ENCODE data around the gene RPS19BP1.
"Not testable (repeated sequence)": the region's sequence is repeated elsewhere in the genome, so short reads cannot be mapped to it uniquely, and the experiment has no call there.

Gene RPS19BP1

DNA sequence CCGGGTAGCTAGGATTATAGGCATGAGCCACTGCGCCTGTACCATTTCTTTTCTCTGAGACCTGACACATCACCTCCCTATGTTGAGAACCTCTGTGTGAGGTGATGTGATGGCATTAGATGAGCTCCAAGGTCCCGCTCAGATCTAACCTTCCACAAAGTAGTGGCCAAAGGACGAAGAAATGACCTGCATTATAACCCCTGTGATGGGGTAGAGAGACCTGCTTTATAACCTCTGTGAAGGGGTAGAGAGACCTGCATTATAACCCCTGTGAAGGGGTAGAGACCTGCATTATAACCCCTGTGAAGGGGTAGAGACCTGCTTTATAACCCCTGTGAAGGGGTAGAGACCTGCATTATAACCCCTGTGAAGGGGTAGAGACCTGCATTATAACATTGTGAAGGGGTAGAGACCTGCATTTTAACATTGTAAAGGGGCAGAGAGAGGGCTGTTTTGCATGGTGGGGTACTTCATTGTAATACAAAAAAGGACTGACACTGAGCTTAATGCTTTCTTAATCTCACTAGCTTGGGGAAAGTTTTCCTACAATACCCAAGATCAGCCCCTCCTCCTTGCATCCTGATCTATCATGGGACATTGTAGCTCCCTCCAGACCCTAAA is 21.9 kb downstream of the RPS19BP1 start:
- no peak for DNase-seq

DNA sequence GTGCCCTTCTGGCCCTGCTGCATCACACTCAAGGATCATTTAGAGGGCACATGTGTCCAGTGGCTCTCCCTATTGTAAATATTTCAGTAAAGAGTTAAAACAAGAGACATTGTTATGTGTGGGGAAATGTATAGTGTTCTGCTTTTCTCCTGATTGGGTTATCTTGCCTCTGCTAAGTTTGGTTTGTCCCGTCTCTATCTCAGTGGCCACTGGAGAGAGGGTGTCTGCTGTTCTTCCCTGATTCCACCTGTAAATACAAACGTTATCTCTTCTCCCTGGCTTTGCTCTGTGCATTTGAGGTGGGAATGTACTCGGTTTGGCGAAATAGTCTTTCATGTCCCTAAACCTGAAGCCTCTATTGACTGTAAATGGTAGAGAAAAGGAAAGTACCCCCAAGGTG is 24.2 kb downstream of the RPS19BP1 start:
- no peak for DNase-seq

DNA sequence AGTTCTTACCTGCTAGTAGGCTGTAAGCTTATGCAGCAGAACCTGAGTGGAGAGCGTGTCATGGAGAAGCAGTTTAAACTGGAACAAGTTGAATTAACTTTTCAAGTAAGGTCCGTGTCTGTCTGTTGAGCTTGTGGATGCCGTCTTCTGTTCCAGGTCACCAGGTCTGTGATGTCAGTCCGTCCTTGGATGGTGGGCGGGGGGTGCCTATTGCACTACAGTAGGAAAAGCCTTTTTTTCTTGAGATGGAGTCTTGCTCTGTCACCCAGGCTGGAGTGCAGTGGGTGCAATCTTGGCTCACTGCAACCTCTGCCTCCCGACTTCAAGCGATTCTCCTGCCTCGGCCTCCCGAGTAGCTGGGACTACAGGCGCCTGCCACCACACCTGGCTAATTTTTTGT is 25.5 kb downstream of the RPS19BP1 start:
- not testable (repeated sequence) for DNase-seq

DNA sequence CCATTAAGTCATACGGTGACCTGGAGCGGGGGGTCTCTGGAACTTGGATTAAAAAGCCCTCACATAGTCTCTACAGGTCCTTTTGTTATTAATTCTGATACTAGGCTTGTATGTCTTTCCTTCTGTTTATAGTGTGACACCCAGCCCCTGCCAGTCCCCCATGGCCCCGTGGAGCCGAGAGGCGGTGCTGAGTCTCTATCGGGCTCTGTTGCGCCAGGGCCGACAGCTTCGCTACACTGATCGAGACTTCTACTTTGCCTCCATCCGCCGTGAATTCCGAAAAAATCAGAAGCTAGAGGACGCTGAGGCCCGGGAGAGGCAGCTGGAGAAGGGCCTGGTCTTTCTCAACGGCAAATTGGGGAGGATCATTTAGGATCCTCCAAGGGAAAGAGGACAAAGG is 28.5 kb downstream of the RPS19BP1 start:
- no peak for DNase-seq

DNA sequence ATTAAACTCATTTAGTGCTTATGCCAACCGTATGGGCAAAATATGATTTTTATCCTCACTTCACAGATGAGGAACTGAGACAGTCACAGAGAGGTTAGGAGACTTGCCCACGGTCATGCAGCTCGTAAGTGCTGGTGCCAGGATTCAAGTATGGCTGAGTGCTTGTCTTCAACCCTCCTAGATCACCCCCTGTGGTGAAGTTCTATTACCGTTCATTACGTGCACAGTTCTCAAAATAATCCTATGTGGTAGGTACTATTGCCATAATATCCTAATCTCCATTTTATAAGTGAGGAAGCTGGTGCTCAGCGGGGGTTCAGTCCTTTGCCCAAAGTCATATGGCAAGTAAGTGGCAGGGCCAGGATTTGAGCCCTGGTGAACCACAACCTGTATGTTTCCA is 28.9 kb downstream of the RPS19BP1 start:
- no peak for DNase-seq

DNA sequence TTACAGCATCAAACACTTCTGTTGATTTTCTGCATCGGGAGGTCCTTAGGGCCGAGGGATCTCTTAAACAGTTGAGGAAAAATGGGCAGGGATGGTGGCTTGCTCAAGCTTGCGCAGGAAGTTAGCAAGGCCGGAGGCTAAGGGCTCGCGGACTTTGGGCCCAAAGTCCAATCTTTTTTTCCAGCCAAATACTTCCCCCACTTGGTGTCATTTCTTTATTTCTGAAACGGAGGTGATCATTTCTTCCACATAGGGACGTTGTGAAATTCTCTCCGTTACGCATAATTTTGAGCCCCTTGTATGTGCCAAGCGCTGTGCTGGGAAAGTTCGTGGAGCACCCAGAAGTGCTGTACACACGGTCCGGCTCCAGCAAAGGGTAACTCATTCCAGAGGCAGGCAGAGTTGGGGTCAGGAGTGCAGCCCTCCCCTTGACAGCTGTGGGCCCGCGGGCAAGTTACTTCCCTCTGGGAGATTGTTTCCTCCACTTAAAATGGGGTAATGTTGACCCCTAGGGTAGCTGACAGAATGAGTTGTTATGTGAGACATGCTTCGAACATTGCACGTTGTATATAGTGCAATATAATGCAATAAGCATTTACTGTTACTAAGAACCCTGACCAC is 29.6 kb downstream of the RPS19BP1 start:
- DNase-seq = no peak

DNA sequence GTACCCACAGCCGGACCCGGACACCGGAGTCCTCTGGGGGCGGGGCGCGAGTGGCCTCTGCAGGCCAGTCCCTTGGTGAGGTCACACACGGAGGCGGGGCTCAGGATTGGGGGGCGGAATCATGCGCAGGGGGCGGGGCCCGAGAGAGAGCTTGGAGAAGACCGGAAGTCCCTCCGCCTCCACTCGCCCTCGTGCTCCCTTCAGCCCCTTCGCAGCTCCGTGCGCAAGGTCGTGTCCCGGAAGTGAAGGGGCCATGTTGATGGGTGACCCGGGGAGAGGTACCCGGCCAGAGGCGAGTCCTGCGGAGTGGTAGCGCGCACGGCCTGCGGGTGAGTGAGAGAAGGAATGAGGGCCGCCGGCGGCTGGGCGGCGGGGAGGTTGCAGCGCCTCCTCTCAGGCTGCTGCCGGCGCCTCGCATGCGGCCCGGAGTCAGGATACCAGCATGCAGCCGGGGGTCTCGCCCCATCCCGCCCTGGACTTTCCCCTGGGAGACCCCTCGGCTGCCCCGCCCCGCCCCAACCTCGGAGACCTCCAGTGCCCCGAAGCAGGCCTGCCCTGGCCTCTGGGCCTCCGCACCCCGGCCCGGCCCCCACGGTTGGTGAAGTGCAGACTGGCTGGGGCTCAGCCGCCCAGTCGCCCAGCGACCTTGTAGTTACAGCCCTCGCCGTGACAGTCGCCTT is 30.3 kb downstream of the RPS19BP1 start, which contains the start of gene MIEF1:
TSS of gene MIEF1 (plus strand) at position 182 of the 680 bp plus-strand sequence. CDS start 9,005 bp downstream, outside the sequence.
- DNase-seq = peak; percentile 96 to 97

DNA sequence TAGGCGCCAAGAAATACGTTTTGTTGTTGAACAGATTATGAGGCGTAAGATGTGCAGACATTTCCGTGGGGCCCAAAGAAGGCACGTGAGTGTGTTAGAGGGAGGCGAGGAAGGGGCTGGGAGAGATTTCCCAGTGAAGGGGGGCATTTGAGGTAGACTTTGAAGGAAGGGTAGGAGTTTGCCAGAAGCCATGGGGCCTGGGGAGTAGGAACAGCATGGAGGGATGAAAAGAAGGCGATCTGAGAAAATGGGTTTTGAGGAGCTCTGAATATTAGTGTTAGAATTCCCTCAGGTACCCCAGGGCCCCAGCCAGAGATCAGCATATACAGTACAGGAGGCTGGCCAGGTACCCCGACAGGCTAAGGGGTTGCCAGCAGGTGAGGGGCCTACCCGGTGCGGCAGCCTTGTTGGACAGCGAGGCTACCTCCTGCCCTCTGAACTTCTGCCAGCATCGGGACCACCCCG is 30.9 kb downstream of the RPS19BP1 start:
- DNase-seq = no peak

DNA sequence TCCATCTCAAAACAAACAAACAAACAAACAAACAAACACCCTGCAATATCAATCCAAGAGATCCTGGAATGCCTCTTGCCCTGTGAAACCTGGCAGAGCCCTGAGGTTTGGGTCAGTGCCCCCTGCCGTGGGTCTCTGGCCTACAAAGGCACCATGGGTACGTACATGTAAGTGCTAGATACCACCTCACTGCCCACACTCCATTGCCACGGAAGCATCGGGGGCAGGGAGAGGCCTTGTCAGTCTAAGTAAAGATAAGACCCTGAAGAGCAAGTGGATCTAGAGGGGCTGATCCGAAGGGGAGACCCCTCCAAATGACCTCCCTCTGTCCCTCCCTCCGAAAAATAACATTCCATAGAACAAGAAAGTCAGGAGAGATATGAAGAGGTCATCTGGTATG is 32.4 kb downstream of the RPS19BP1 start:
- no peak for DNase-seq

DNA sequence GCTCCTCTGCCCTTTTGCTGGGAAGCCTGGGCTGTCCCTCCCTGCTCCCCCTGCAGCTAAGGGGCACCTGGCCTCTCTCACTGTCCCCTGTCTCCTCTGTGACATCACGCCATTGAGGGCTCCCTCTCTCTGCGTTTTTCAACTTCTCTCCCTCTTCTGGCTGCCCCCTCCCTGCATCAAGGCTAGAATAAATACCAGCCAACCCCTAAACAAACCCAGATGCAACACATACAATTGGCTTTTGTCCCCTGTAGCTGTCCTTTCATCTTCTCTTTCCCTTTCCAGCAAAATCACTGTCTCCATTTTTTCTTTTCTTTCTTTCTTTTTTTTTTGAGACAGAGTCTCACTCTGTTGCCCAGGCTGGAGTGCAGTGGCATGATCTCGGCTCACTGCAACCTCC is 33.7 kb downstream of the RPS19BP1 start:
- no peak for DNase-seq

DNA sequence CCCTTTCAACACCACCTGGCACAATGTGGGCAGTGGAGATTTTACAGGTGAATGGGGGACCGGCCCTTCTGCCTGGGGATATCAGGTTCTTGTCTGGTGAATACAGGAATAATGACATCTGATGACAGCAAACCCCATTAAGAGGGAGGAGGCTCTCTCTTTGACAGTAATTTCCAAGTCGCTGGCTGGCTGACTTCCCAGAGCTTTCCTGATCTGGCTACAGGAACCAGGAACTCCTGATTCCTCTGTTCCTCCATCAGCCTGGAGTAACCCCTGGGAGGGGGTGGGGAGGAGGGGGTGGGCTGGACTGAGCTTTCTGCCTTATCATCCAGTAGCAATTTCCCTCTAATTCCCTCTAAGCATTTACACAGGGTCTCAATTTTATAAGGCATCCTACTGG is 34.2 kb downstream of the RPS19BP1 start:
- no peak for DNase-seq

DNA sequence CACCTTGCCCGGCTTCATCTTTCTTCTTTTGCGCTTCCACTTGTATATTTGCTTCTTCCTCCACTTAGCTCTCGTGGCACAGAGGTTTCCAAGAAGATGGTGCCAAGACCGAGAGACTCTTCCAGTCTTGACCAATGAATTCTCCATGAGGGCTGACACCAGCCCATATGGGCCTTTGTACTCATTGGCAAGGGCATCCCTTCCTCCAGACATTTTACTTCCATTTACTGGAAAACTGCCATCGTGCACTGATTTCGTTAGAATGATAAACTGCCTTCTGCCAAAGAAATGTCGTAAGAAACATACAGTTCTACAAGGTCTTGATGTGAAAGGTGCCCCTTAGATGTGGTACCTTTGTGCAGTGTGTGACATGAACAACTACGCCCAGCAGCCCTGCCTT is 35.1 kb downstream of the RPS19BP1 start:
- DNase-seq = no peak

DNA sequence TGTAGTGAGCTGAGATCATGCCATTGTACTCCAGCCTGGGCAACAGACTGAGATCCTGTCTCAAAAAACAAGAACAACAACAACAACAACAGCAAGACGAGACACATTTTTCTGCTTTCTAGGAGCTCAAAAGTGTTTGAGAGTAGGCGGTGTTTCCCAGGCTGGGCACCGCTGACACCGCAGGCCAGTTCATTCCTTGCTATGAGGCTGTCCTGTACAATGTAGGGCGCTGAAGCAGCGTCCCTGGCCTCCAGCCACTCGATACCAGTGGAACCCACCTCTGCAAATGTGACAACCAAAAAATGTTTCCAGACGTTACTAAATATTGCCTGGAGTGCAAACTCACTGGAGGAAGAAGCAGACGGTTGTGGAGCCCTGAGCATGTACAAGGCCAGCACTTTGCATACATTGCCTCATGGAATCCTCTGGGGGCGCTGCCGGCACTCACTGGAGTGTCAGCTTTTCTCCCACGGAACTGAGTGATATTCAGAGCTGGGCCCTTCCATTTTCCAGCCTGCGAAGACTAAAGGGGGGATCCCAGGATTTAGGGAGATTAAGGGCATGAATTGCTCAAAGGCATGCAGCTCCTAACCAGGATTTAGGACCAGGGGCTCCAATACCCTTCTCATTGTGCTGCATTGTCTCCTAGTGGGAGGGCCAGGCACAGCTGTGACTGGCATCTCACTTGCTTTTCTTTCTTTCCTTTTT is 36.3 kb downstream of the RPS19BP1 start:
- peak; percentile 71 to 77 for DNase-seq

DNA sequence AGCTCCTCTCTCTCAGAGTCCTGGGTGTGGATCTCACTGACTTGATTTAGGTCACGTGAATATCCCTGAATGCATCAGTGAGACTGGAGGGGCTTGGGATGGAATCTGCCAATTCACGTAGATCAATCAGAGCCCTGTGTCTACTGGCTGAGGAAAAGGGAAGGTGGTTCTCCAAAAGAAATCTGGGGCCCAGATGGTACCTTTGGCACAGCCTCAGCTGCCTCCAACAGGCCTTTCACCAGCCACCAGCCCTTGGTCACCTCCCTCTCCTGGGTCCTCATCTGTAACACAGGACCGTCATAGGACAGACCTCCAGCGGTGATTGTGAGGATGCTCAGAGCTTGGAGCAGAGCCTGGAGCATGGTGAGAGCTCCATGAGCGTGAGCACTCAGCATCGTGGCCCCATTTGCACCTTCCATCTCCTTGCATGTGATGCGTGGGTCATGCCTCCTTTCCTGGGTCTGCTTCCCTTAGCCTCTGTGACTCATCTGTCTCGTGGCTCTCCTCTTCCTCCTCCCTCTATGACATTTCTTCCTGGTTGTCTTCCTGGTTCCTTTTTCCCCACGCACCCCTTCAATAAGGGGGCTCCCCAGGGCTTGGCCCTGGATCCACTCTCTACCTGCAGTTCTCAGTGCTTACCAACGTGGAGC is 38.0 kb downstream of the RPS19BP1 start:
- DNase-seq = no peak

DNA sequence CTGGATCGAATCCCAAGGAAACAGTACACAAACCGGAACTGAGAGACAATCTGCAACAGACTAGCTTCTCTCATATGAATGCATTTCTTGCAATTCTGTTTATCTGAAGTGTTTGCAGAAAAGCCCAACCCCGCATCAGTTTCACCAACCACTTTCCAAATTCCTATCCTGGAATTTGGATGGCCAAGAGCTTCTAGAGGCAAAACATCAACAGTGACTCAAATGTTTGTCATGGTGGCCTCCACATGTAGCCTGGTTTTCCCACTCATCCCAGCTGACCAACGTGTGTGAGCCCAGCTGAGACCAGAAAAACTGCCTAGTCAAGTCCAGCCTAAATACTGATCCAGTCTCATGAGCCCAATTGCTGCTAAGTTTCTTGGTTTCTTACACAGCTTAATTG is 38.8 kb downstream of the RPS19BP1 start:
- no peak for DNase-seq

DNA sequence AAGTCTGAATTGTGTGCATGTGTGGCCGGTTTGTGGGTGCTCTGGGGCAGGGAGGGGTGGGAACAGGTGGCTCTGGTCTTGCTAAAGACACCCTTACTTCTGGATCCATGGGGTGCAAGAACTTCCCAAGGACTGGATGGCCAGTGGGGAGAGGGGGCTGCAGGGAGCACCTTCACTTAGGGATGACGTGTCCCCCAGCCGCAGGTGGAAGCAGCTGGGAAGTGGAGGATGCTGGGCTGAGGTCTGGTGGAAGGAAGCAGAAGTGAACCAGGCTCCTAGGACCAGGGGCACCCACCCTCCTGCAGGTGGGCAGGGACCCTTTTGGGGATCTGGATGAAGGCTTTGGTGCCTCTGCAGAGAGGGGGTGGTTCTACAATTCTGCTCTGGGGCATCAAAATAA is 40.4 kb downstream of the RPS19BP1 start:
- DNase-seq = no peak

DNA sequence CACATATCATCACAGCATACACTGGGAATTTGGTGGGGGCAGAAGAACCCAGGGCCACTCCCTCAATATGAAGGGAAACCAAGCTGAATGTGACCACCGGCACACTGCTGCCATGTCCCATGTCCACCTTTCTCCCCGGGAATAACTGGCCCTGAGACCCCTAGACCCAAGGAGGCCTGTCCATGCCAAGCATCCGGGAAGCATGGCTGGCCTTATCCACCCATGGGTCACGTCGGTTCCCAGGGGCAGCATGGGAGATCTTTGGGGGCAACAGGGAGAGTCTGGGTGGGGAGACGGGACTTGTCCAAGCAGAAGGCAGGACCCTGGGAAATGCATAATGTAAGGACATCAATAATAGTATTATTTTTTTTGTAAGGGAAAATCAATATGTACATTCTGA is 40.9 kb downstream of the RPS19BP1 start:
- no peak for DNase-seq

DNA sequence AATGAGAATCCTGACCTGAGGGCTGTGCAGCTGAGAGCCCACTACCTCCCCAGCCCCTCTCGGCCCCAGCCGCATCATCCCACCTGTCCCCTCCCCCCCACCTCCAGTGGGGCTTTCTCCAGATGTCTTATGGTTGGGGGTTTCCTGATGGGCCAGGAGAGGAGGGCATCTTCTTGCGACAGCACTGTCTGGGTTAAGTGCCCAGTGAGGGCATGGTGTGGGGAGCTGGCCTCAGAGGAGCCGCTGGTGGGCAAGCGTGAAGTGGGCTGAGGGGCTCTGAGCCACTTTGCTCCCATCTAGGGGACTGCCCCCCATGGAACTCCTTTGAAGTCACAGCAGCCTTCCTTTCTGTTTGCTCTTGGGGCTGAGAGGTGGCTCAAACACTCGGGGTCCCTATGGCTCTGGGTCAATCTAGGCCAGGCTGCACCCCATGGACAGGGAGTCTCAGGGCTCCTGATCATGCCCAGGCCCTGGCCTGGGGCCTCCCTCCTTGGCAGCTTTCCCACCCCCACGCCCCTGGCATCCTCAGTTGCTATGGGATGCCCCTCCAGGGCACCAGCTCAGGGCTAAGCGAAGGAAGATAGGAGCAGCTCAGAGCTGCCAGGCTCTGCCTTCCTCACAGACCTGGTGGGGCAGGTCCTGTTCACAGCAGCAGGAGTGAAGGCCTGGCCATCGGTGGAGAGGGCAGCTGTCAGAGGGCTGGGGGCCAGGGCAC is 41.4 kb downstream of the RPS19BP1 start:
- no peak for DNase-seq

DNA sequence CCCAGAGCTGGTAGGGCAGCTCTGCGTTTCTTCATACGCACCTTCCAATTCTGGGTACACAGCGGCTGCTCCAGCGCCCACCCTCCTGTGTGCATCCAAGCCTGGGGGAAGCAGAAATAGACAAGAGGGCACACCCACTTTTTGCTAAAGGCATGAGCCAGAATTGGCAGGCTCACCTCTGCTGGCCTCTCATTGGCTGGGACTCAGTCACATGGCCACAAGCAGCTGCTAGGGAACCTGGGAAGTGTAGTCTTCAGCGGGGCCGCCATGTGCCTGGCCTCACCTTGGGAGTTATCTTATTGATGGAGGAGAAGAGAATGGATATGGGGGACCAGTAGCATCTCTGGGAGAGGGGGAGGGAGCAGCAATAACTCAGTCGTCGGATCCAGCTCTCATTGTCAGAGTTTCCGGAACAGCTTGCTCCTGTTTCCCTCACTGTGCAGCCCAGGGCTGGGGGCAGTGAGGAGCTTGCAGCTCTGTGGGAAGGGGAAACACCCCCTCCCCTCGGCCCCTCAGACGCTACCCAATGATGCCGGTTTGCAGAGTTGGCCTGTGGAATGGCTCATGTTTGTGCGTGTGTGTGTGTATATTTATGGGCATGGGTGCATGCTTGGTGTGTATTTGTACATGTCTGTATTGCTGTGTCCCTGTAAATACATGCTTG is 42.3 kb downstream of the RPS19BP1 start:
- peak; percentile 81 to 86 for DNase-seq

DNA sequence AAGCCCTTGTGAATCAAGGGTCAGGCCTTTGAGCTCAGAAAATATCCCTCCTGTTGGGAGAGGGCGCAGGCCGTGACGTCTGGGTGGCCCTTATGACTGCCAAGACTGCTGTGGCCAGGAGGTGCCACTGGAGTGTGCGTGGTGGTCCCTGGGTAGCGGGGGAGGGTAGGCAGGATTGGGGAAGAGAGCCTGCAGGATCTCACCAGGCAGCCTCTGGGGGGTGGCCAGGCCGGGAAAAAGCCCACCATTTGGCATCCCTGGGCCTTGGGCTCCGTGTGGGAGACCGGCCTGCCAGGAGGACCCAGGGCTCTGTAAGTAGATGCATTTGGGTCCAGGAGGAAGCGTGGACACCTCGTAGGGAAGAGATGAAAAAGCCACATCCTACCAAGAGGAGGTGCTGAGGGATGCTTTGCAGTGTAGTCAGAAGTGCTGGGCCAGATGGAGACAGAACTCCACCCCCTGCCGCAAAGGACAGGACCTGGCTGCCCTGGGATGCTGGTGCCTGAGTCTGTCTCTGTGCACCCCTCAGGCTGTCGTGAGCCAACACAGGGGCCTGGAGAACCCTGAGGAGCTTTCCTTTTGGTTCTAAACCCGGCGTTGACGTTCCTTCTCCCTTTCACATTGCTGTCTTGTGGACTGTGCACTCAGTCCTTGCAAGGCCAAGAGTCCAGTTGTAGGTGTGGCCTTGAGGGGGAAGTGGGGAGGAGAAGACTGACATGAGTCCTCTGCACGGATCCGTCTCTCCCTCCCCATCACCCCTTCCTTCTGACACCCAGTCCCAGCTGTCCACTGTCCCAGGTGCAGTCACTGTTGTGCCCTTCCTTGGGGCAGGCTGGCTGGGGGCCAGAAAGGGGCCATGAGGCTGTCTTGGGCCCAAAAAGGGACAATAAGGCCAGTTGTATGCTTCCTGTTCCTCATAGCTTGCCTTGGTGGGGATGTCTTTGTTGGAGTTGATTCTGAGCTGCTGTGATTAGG is 43.2 kb downstream of the RPS19BP1 start:
- no peak for DNase-seq
